ENCODE measurements around the gene TMEM271.

DNA sequence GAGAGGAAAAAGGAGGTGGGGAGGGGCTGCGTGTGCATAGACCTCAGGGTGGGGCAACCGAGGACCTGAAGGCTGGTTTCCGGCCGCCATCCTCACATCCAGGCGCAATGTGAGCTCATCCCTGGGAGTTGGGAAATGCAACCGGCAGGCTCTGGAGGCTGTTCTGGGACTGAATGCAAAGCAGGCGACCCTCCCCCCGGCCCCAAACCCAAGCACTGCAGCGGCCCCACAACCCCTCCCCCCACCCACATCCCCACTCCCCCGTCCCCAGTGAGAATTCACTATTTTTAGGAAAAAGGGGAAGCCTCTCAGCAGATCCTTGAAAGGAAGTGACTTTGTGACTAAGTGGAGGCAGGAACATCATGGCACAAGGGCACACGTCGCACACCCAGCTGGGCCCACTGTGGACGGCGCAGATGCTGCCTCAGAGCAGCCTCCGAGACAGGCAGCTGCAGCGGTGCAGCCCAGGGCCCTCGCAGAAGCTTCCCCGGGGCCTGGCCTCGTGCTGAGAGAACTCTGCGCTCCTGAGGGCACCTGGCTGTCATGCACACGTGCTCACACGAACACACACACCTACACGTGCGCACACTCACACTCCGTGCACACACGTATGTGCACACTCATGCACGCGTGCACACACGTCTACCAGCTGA, 47.9 kb upstream of the TMEM271 start:
- TF ChIP-seq, protein P1, sequence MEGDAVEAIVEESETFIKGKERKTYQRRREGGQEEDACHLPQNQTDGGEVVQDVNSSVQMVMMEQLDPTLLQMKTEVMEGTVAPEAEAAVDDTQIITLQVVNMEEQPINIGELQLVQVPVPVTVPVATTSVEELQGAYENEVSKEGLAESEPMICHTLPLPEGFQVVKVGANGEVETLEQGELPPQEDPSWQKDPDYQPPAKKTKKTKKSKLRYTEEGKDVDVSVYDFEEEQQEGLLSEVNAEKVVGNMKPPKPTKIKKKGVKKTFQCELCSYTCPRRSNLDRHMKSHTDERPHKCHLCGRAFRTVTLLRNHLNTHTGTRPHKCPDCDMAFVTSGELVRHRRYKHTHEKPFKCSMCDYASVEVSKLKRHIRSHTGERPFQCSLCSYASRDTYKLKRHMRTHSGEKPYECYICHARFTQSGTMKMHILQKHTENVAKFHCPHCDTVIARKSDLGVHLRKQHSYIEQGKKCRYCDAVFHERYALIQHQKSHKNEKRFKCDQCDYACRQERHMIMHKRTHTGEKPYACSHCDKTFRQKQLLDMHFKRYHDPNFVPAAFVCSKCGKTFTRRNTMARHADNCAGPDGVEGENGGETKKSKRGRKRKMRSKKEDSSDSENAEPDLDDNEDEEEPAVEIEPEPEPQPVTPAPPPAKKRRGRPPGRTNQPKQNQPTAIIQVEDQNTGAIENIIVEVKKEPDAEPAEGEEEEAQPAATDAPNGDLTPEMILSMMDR (IDR thresholded peaks at IDR 0.05; ENCODE audit: extremely low read depth in 1 of 2, insufficient read depth in 1 of 2, low read depth in 1 of 2, low read length in 2 of 2) = no peak
- TF ChIP-seq POLR2AphosphoS5 (IDR thresholded peaks at IDR 0.05; ENCODE audit: insufficient read depth, low read depth, low read length) = no peak
- TF ChIP-seq, protein P2, sequence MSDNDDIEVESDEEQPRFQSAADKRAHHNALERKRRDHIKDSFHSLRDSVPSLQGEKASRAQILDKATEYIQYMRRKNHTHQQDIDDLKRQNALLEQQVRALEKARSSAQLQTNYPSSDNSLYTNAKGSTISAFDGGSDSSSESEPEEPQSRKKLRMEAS (IDR thresholded peaks at IDR 0.05; ENCODE audit: insufficient read depth, insufficient read length) = no peak
- no peak for TF ChIP-seq POLR2A (IDR thresholded peaks at IDR 0.05; ENCODE audit: low read depth, low read length)

All from endothelial cell of umbilical vein (primary cell).